Vagina (tissue), 2 donors: ENCODE data around the gene ZNF787. TPM values are rescaled to one million over a fixed set of nuclear protein-coding genes. Genes with fewer than 3 reads are reported as not detected.

Experiments used
- DNase-seq, 2 donors: peaks; one replicate each; pipeline ENCODE4 v3.0.0-alpha.2; 2017; ENCODE audit errors: extremely low spot score in 2 of 2
- H3K27ac ChIP-seq: fragments of 200-600 bp; sonication (generic); one replicate; pipeline ENCODE4 v1.5.1; 2019
- H3K27me3 ChIP-seq: fragments of 200-600 bp; sonication (generic); one replicate; pipeline ENCODE4 v1.5.1; 2019
- H3K36me3 ChIP-seq, 2 donors: fragments of 200-600 bp; sonication (generic); one replicate each; pipeline ENCODE4 v1.5.1; 2017 to 2019
- H3K4me1 ChIP-seq: fragments of 200-600 bp; sonication (generic); one replicate; pipeline ENCODE4 v1.5.1; 2019
- H3K4me3 ChIP-seq, 2 donors: fragments of 200-600 bp; sonication (generic); 1 replicate in 1 of 2; 2 replicates in 1 of 2; pipeline ENCODE4 v1.5.1; 2016 to 2019
- H3K9me3 ChIP-seq: fragments of 200-600 bp; sonication (generic); one replicate; pipeline ENCODE4 v1.5.1; 2019
- POLR2A ChIP-seq, 2 donors: fragments of 450-650 bp; IDR thresholded peaks; one replicate each; pipeline ENCODE4 v1.6.1; 2017; ENCODE audit warnings: antibody characterized with exemption in 2 of 2, mild to moderate bottlenecking in 2 of 2, moderate library complexity in 2 of 2
- POLR2AphosphoS5 ChIP-seq, 2 donors: sonication (generic); formaldehyde crosslinking; IDR thresholded peaks; one replicate each; pipeline ENCODE4 v1.9.0; 2017; ENCODE audit warnings: antibody characterized with exemption in 2 of 2, mild to moderate bottlenecking in 2 of 2, low read depth in 1 of 2; ENCODE audit not compliant: insufficient read depth in 1 of 2
- intact Hi-C: fragments of 100-400 bp; cut with DNase I; formaldehyde crosslinking; loops from one replicate; pipeline ENCODE4 v1.15.1; 2023
- total RNA-seq: library from RNA; depleted of rRNA; stranded (reverse); fragments of >200 nt; gene quantifications from one replicate; pipeline ENCODE4 v1.2.3, GENCODE V29; 2016
- TF ChIP-seq, protein P1 (sequence below), 3 experiments: fragments of 450-650 bp in 2 of 3; fragments of 200-600 bp in 1 of 3; sonication (generic) in 1 of 3; IDR thresholded peaks; one replicate each; pipeline ENCODE4 v1.5.1; 2017 to 2019; ENCODE audit warnings: antibody characterized with exemption in 3 of 3, mild to moderate bottlenecking in 2 of 3, moderate library complexity in 2 of 3

ZNF787 gene
- total RNA-seq, 1 donor from 2014 or later, result 13.5 TPM

DNA sequence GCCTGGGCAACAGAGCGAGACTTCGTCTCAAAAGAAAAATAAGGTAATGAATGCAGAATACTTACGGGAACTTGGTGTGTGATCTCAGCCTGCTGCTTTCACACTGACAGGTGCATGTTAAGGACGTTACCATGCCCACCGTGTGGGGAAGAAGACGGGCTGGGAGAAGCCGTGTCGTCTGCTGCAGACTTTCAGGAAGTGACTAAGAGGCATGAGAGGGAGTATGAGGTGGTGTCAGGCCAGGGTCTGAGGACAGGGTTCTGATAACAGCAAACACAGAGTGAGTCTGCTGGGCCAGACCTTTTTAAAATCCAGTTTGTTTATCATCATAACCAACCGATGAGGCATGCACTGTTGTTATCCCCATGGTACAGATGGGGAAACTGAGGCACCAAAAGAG lies 41.2 kb upstream of the ZNF787 start:
- H3K4me3 ChIP-seq, result no peak overlapping the region
- DNase-seq, result no peak
- no peak for TF ChIP-seq POLR2A (IDR thresholded peaks at IDR 0.05)
- TF ChIP-seq POLR2AphosphoS5 (IDR thresholded peaks at IDR 0.05; ENCODE audit: insufficient read depth in 1 of 2, low read depth in 1 of 2), result no peak
- TF ChIP-seq, protein P1, sequence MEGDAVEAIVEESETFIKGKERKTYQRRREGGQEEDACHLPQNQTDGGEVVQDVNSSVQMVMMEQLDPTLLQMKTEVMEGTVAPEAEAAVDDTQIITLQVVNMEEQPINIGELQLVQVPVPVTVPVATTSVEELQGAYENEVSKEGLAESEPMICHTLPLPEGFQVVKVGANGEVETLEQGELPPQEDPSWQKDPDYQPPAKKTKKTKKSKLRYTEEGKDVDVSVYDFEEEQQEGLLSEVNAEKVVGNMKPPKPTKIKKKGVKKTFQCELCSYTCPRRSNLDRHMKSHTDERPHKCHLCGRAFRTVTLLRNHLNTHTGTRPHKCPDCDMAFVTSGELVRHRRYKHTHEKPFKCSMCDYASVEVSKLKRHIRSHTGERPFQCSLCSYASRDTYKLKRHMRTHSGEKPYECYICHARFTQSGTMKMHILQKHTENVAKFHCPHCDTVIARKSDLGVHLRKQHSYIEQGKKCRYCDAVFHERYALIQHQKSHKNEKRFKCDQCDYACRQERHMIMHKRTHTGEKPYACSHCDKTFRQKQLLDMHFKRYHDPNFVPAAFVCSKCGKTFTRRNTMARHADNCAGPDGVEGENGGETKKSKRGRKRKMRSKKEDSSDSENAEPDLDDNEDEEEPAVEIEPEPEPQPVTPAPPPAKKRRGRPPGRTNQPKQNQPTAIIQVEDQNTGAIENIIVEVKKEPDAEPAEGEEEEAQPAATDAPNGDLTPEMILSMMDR (IDR thresholded peaks at IDR 0.05), result no peak
- H3K27me3 ChIP-seq, result no peaks in the 10 kb centered on the region
- no peaks in the 10 kb centered on the region for H3K9me3 ChIP-seq
- peaks cover 0 to 23% of the 10 kb centered on the region in 2 donors for H3K36me3 ChIP-seq
- intact Hi-C loops, result loop anchor here (5.0 kb wide), 1 partner anchor 70 kb away; no protein-coding TSS in a partner anchor
- no peaks in the 10 kb centered on the region for H3K4me1 ChIP-seq
- no peak overlapping the region for H3K27ac ChIP-seq

DNA sequence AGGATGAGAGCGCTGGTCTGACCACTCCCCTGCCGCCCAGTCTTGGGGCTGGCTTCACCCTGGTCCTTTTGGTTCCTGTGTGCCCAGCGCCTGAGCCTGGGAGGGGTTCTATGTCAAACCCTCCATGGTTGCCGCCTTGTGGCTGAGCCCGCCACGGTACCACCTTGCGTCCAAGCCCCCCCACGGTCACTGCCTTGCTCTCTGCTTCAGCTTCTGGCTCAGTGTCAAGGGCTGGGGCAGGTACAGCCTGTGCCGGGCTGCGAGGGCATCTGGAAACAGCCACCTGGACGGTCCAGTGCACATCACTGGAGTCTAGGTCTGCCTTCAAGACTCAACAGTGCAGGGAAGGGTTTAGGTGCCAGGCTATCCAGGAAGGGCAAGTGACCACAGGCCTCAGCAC lies 40.4 kb upstream of the ZNF787 start:
- no peaks in the 10 kb centered on the region for H3K4me1 ChIP-seq
- no peaks in the 10 kb centered on the region for H3K27me3 ChIP-seq
- DNase-seq, result no peak
- peaks cover 0 to 23% of the 10 kb centered on the region in 2 donors for H3K36me3 ChIP-seq
- no peaks in the 10 kb centered on the region for H3K9me3 ChIP-seq
- no peak overlapping the region for H3K27ac ChIP-seq
- no peak overlapping the region for H3K4me3 ChIP-seq
- intact Hi-C loops, result loop anchor here (5.0 kb wide), 1 partner anchor 69 kb away; no protein-coding TSS in a partner anchor
- TF ChIP-seq POLR2AphosphoS5 (IDR thresholded peaks at IDR 0.05; ENCODE audit: insufficient read depth in 1 of 2, low read depth in 1 of 2) (no peak), POLR2A (IDR thresholded peaks at IDR 0.05) (no peak)
- TF ChIP-seq, protein P1 (IDR thresholded peaks at IDR 0.05), result no peak

DNA sequence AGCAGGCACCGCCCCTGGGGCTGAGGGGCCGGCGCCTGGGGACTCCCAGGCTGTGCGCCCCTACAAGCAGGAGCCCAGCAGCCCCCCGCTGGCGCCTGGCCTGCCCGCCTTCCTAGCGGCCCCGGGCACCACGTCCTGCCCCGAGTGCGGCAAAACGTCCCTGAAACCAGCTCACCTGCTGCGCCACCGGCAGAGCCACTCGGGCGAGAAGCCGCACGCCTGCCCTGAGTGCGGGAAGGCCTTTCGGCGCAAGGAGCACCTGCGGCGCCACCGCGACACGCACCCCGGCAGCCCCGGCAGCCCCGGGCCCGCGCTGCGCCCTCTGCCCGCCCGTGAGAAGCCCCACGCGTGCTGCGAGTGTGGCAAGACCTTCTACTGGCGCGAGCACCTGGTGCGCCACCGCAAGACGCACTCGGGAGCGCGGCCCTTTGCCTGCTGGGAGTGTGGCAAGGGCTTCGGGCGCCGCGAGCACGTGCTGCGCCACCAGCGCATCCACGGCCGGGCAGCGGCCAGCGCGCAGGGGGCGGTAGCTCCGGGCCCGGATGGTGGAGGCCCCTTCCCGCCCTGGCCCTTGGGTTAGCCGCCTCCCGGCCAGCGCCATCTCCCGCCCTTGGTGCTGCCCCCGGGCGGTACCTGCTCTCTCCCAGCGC lies 38.7 kb upstream of the ZNF787 start:
- H3K4me1 ChIP-seq, result no peaks in the 10 kb centered on the region
- intact Hi-C loops, result loop anchor here (5.0 kb wide), 1 partner anchor 67 kb away; no protein-coding TSS in a partner anchor
- no peak for DNase-seq
- no peak overlapping the region for H3K4me3 ChIP-seq
- H3K36me3 ChIP-seq, result peaks cover 0 to 24% of the 10 kb centered on the region in 2 donors
- no peaks in the 10 kb centered on the region for H3K9me3 ChIP-seq
- no peaks in the 10 kb centered on the region for H3K27me3 ChIP-seq
- H3K27ac ChIP-seq, result no peak overlapping the region
- TF ChIP-seq, protein P1 (IDR thresholded peaks at IDR 0.05), result no peak
- TF ChIP-seq POLR2AphosphoS5 (IDR thresholded peaks at IDR 0.05; ENCODE audit: insufficient read depth in 1 of 2, low read depth in 1 of 2), result no peak
- no peak for TF ChIP-seq POLR2A (IDR thresholded peaks at IDR 0.05)

DNA sequence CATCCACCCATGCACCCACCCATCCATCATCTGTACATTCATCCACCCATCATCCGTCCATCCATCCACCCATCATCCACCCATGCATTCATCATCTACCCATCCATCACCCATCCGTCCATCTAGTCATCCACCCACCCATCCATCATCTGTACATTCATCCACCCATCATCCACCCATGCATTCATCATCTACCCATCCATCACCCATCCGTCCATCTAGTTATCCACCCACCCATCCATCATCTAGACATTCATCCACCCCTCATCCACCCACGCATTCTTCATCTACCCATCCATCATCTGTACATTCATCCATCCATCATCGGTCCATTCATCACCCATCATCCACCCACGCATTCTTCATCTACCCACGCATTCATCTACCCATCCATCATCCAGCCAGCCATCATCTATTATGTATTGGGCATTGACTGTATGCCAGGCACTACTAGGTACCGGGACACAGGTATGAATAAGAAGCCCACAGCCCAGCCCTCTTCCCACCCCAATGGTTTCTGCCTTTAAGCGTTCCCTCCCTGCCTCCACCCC lies 38.0 kb upstream of the ZNF787 start:
- no peak overlapping the region for H3K4me3 ChIP-seq
- H3K36me3 ChIP-seq, result peaks cover 0 to 26% of the 10 kb centered on the region in 2 donors
- no peak overlapping the region for H3K27ac ChIP-seq
- TF ChIP-seq POLR2A (IDR thresholded peaks at IDR 0.05), result no peak
- TF ChIP-seq, protein P1 (IDR thresholded peaks at IDR 0.05), result no peak
- DNase-seq, result no peak
- H3K9me3 ChIP-seq, result no peaks in the 10 kb centered on the region
- H3K4me1 ChIP-seq, result no peaks in the 10 kb centered on the region
- intact Hi-C loops, result no loop called here
- H3K27me3 ChIP-seq, result no peaks in the 10 kb centered on the region

DNA sequence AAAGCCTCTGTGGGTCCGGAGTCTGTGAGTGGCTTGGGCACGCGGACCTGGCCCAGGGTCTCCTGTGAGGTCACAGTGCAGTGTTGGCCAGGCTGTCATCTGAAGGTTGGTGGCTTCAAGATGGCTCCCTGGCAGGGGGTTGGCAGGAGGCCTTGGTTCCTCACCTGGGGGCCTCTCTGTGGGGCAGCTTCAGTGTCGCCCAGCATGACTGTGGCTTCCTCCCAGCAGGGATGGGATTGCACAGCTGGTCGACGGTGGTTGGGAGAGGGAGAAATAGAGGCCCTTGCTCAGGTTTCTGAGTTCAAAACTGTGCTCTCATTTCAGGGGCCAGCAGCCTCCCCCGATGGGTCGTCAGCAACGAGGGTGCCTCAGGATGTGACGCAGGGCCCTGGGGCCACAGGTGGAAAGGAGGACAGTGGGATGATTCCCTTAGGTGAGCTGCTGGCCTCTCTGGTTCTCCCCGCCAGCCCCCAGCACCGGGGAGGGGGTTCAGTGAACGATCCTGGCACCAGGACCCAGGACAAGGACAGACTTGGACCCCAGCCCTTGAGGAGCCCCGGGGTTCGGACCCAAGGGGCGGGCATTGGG lies 37.2 kb upstream of the ZNF787 start:
- no peak for DNase-seq
- no peaks in the 10 kb centered on the region for H3K4me1 ChIP-seq
- peaks cover 0 to 26% of the 10 kb centered on the region in 2 donors for H3K36me3 ChIP-seq
- no peak overlapping the region for H3K4me3 ChIP-seq
- no peaks in the 10 kb centered on the region for H3K9me3 ChIP-seq
- no peaks in the 10 kb centered on the region for H3K27me3 ChIP-seq
- no peak overlapping the region for H3K27ac ChIP-seq
- intact Hi-C loops, result no loop called here
- TF ChIP-seq, protein P1 (IDR thresholded peaks at IDR 0.05), result no peak
- TF ChIP-seq POLR2AphosphoS5 (IDR thresholded peaks at IDR 0.05; ENCODE audit: insufficient read depth in 1 of 2, low read depth in 1 of 2) (no peak), POLR2A (IDR thresholded peaks at IDR 0.05) (no peak)
